Coronary artery (tissue), 2 donors: ENCODE results near the gene PCGF2.

ENCODE experiments used
- DNase-seq: peaks from one replicate; pipeline ENCODE4 v3.0.0-alpha.2; 2017; ENCODE audit warnings: low spot score
- H3K27ac ChIP-seq, 2 donors: fragments of 200-600 bp; sonication (generic); one replicate each; pipeline ENCODE4 v1.5.1; 2016 to 2019
- H3K4me3 ChIP-seq: fragments of 200-600 bp; sonication (generic); 2 replicates; pipeline ENCODE4 v1.5.1; 2016; ENCODE audit warnings: mild to moderate bottlenecking, moderate library complexity
- CTCF ChIP-seq: fragments of 200-600 bp; sonication (generic); IDR thresholded peaks from one replicate; pipeline ENCODE4 v1.5.1; 2019; ENCODE audit warnings: antibody characterized with exemption

PCGF2 gene

GRCh38 chr17:38724337-38724988, 23.7 kb downstream of the PCGF2 start:
- DNase-seq = no peak
- Histone ChIP-seq H3K4me3 (no peak overlapping the region), H3K27ac (peak overlapping the region in 1 of 2 donors; percentile 37)
- TF ChIP-seq CTCF = no peak

- H3K4me3 ChIP-seq = no peak overlapping the region
- no peak for TF ChIP-seq CTCF
- DNase-seq = no peak
- H3K27ac ChIP-seq = peak overlapping the region in 1 of 2 donors; percentile 1
Observed at GRCh38 chr17:38721802-38722201, 26.3 kb downstream of the PCGF2 start.

GRCh38 chr17:38720941-38721340, 27.2 kb downstream of the PCGF2 start:
- H3K27ac ChIP-seq = no peak overlapping the region

GRCh38 chr17:38719943-38720641, 28.0 kb downstream of the PCGF2 start:
- Histone ChIP-seq H3K27ac (peak overlapping the region in 1 of 2 donors; percentile 22), H3K4me3 (no peak overlapping the region)
- DNase-seq = no peak
- no peak for TF ChIP-seq CTCF

More at GRCh38 chr17:38720941-38721340, 27.2 kb downstream of the PCGF2 start:
- no peak for DNase-seq
- TF ChIP-seq CTCF = no peak
- no peak overlapping the region for H3K4me3 ChIP-seq

- peak overlapping the region in 1 of 2 donors; percentile 13 for H3K27ac ChIP-seq
- DNase-seq = no peak
- H3K4me3 ChIP-seq = no peak overlapping the region
- no peak for TF ChIP-seq CTCF
Observed at GRCh38 chr17:38719289-38719942, 28.7 kb downstream of the PCGF2 start.

GRCh38 chr17:38717139-38717745, 30.9 kb downstream of the PCGF2 start:
- DNase-seq = no peak

More at GRCh38 chr17:38717139-38717745, 30.9 kb downstream of the PCGF2 start:
- TF ChIP-seq CTCF = no peak
- Histone ChIP-seq H3K27ac (no peak overlapping the region), H3K4me3 (no peak overlapping the region)
